ENCODE data around the gene SMC5.
A peak's percentile ranks its signal among the peaks of the same experiment; 100 is the strongest.
"Not testable (repeated sequence)": the region's sequence is repeated elsewhere in the genome, so short reads cannot be mapped to it uniquely, and the experiment has no call there.

Gene SMC5

DNA sequence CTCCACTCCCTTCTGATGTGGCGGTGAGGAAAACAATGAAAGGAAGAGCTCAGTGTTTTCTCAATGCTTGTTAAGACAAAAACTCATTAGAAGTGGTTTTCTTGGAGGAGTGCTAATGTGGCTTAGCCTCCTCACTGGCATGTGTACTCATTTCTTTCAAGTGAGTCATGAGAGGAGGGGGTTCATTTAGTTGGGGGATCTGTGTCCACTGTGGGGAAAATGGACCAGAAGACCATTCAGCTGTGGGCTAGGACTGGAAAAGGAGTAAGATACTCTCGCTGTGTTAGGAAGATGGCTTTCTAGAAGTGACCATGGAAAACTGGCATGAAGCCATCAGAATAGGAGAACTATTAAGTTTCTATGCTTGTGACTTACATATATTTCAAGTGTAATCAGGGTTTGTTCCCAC lies 132.2 kb downstream of the SMC5 start:
- DNase-seq (ENCODE audit: low read depth): no peak
- no peak overlapping the region for H3K4me3 ChIP-seq (ENCODE audit: low read depth, low read length)
- TF ChIP-seq CTCF (conservative IDR thresholded peaks at IDR 0.05; ENCODE audit: low read depth, low read length): no peak

DNA sequence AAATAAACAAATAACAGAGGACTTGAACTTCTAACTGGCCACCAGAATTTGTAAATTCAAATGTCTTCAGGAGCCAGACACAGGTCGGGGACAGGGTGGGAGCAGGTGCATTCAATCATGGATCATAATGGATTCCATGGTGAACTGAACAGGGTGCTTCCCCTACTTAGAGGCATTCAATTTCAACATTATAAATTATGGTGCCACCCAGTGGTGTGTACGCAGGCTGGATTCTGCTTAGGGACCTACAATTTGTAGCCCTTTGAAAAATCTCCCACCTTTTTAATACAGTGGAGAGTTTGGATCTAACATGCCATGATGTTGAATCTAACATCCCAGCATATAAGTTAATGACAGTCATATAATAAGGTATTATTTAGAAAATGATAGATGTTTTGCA lies 133.4 kb downstream of the SMC5 start:
- TF ChIP-seq CTCF (conservative IDR thresholded peaks at IDR 0.05; ENCODE audit: low read depth, low read length): peak; percentile 50
- H3K4me3 ChIP-seq (ENCODE audit: low read depth, low read length): no peak overlapping the region
- no peak for DNase-seq (ENCODE audit: low read depth)

GRCh38 chr9:70392850-70393249 lies 134.1 kb downstream of the SMC5 start:
- no peak for DNase-seq (ENCODE audit: low read depth)
- no peak for TF ChIP-seq CTCF (conservative IDR thresholded peaks at IDR 0.05; ENCODE audit: low read depth, low read length)
- H3K4me3 ChIP-seq (ENCODE audit: low read depth, low read length): no peak overlapping the region

- DNase-seq (ENCODE audit: low read depth): no peak
- H3K4me3 ChIP-seq (ENCODE audit: low read depth, low read length): no peak overlapping the region
- no peak for TF ChIP-seq CTCF (conservative IDR thresholded peaks at IDR 0.05; ENCODE audit: low read depth, low read length)
Observed at GRCh38 chr9:70395652-70396051, 136.9 kb downstream of the SMC5 start.

DNA sequence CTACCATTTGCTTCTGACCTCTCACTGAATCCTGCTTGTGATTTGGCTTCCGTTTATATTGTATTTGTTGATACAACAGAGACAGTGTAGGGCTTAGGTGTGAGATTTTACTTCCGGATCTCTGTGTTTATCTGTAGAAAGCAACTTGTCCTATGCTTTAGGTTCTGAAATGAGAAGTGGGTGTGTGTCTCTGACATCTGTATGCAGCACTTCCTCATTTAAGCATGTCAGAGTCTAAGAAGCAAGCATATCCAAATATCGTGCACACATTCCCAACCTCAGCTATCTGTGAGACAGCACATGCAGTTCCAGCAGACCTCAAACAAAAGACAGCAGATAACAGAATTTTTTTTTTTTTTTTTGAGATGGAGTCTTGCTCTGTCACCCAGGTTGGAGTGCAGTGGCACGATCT lies 139.4 kb downstream of the SMC5 start:
- H3K4me3 ChIP-seq (ENCODE audit: low read depth, low read length): no peak overlapping the region
- DNase-seq (ENCODE audit: low read depth): no peak
- no peak for TF ChIP-seq CTCF (conservative IDR thresholded peaks at IDR 0.05; ENCODE audit: low read depth, low read length)

- no peak overlapping the region for H3K4me3 ChIP-seq (ENCODE audit: low read depth, low read length)
- TF ChIP-seq CTCF (conservative IDR thresholded peaks at IDR 0.05; ENCODE audit: low read depth, low read length): no peak
- no peak for DNase-seq (ENCODE audit: low read depth)
Observed at GRCh38 chr9:70399141-70399540, 140.4 kb downstream of the SMC5 start.

DNA sequence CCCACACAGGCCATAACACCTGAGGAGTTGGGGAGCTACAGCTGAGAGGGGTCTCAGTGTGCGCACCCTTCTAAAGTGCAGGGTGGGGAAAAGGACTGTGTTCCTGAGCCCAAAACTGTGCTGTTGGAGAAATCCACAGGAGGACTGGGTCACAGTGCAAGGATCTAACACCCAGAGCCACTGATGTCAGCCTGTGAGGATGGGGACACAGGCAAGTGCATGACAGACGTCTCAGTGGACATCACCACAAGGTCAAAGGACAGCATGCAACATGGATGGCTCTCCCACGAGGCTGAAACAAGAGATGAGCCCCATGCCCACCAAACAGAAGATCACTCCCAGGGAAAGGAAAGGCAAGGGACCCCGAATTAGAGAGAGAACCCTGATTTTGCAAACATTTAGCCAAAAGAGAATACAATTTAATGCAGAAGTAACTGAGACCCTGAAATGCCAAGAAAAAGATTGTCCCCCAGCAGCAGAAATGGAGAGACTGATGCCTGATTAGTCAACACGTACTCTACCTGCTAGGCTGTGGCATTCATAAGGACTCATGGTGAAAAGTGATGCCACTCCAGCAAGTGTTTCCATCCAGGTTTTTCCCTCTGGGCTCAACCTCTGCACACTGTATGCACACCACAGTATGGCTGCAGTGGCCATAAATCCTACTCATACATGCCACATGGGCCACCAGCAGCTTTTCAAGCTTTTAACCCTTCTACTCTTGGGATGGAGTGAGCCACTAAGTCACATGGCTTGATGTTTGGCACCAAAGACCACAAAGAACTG lies 141.5 kb downstream of the SMC5 start:
- DNase-seq (ENCODE audit: low read depth): no peak
- TF ChIP-seq CTCF (conservative IDR thresholded peaks at IDR 0.05; ENCODE audit: low read depth, low read length): no peak
- no peak overlapping the region for H3K4me3 ChIP-seq (ENCODE audit: low read depth, low read length)

DNA sequence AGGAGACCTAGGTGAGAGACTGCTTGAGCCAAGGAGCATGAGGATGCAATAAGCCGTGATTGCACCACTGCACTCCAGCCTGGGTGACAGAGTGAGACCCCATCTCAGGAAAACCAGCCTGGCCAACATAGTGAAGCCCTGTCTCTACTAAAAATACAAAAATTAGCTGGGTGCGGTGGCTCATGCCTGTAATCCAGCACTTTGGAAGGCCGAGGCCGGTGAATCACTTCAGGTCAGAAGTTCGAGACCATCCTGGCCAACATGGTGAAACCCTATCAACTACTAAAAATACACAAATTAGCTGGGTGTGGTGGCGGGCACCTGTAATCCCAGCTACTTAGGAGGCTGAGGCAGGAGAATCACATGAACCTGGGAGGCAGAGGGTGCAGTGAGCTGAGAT lies 142.5 kb downstream of the SMC5 start:
- DNase-seq (ENCODE audit: low read depth); H3K4me3 ChIP-seq (ENCODE audit: low read depth, low read length): not testable (repeated sequence)

Data from choroid plexus epithelial cell (primary cell).